Ovary (tissue), 9 donors: ENCODE results near the gene AVPI1. TPM values are rescaled to one million over a fixed set of nuclear protein-coding genes. Genes with fewer than 3 reads are reported as not detected.
A peak's percentile ranks its signal among the peaks of the same experiment; 100 is the strongest.

Source experiments
- DNase-seq, 5 donors: peaks; one replicate each; pipeline ENCODE4 v3.0.0-alpha.2; 2019 to 2020
- H3K27ac ChIP-seq, 2 donors: fragments of 200-600 bp; one replicate each; pipeline versions ENCODE4 v1.5.1 to v1.8.0; 2019 to 2022
- H3K27me3 ChIP-seq: fragments of 200-600 bp; one replicate; pipeline ENCODE4 v1.8.0; 2022
- H3K36me3 ChIP-seq: fragments of 200-600 bp; sonication (generic); one replicate; pipeline ENCODE4 v1.5.1; 2019
- H3K4me1 ChIP-seq: one replicate; pipeline ENCODE4 v1.8.1; 2013; ENCODE audit warnings: mild to moderate bottlenecking, moderate library complexity; ENCODE audit not compliant: insufficient read depth
- H3K4me3 ChIP-seq: fragments of 200-600 bp; sonication (generic); one replicate; pipeline ENCODE4 v1.5.1; 2017
- H3K9me3 ChIP-seq, 2 donors: fragments of 200-600 bp in 1 of 2; sonication (generic) in 1 of 2; one replicate each; pipeline versions ENCODE4 v1.5.1 to v1.8.1; 2013 to 2019; ENCODE audit warnings: mild to moderate bottlenecking in 1 of 2, moderate library complexity in 1 of 2
- EP300 ChIP-seq: sonication (generic); formaldehyde crosslinking; IDR thresholded peaks from one replicate; pipeline ENCODE4 v1.6.1; 2017; ENCODE audit warnings: antibody characterized with exemption
- POLR2A ChIP-seq: fragments of 450-650 bp; IDR thresholded peaks from one replicate; pipeline ENCODE4 v1.6.1; 2017; ENCODE audit warnings: antibody characterized with exemption, mild to moderate bottlenecking, moderate library complexity
- WGBS, 3 donors: extraction: QIAGEN DNeasy Blood & Tissue Kit in 1 of 3; methylation state at CpG; one replicate each; pipeline versions ENCODE4 v1.1.5 to v1.1.7; 2013 to 2017; 5-methylcytosine and 5-hydroxymethylcytosine counted together
- intact Hi-C, 4 donors: fragments of 100-400 bp; cut with DNase I; formaldehyde crosslinking; loops; one replicate each; pipeline versions ENCODE4 v1.11.0 to v1.15.1; 2022 to 2023
- polyA plus RNA-seq, 2 donors: library from polyadenylated mRNA; stranded (reverse); fragments of 200-250 nt in 1 of 2; fragments of 350-450 nt in 1 of 2; fragmentation: Illumina TruSeq in 1 of 2; extraction: RNeasy Lipid Tissue Mini Kit (QIAGEN cat#74804) in 1 of 2; gene quantifications; one replicate each; pipeline ENCODE4 v1.2.3, GENCODE V29; 2013 to 2014
- total RNA-seq, 7 donors: library from RNA; depleted of rRNA in 2 of 7; stranded (reverse); fragments of >200 nt in 2 of 7; fragmentation: NEBNext Ultra II Directional in 3 of 7; extraction: Animal tissue kit (Norgen Biotek cat#: 25700) in 3 of 7; gene quantifications; one replicate each; pipeline versions ENCODE4 v1.1.0 to v1.2.4, GENCODE V29; 2016 to 2023
- TF ChIP-seq, protein P1 (sequence below), 3 donors: fragments of 450-650 bp in 2 of 3; fragments of 200-600 bp in 1 of 3; IDR thresholded peaks; one replicate each; pipeline versions ENCODE4 v1.5.1 to v1.8.0; 2016 to 2022; ENCODE audit warnings: antibody characterized with exemption in 3 of 3, mild to moderate bottlenecking in 1 of 3
- donor health status: DM: no; HTN: no; CAD: no; lungs with moderate emphysema.
- donor health status: DM: no; HTN: no; CAD: no.
- donor health status: Bipolar disorder and iron deficiency.
- donor health status: DM: yes; HTN: yes; CAD: no.
- donor health status: DM: no; HTN: no; CAD: no.
- donor health status: DM: yes; HTN: yes; CAD: no.

AVPI1 gene
- total and polyA plus RNA-seq, 9 donors, result 12.0 to 139 (median 29.8) TPM

DNA sequence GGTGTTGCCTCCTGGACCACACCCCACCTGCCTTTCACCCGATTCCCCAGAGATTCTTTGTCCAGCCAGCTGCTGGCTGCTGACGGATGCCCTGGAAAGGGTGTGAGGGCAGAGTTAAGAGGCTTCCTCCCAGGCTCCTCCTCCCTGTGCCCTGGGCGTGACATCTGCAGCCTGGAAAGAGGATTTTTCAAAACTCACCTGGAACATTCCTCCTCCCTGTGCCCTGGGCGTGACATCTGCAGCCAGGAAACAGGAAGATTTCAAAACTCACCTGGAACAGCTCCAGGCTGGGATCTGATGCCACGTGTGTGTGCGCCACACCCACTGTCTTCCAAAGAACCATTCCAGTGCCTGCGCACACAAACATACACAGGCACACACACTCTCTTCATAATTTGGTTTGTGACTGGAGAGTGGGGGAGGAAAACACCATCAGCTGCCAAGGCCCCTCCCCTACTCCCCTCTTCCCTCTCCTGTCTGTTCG, 31.7 kb upstream of the AVPI1 start:
- Histone ChIP-seq H3K27me3 (no peaks in the 10 kb centered on the region), H3K4me1 (peaks cover 6% of the 10 kb centered on the region), H3K9me3 (no peaks in the 10 kb centered on the region), H3K4me3 (no peak overlapping the region), H3K27ac (peak overlapping the region; percentile 4 to 41), H3K36me3 (no peaks in the 10 kb centered on the region)
- TF ChIP-seq, protein P1, sequence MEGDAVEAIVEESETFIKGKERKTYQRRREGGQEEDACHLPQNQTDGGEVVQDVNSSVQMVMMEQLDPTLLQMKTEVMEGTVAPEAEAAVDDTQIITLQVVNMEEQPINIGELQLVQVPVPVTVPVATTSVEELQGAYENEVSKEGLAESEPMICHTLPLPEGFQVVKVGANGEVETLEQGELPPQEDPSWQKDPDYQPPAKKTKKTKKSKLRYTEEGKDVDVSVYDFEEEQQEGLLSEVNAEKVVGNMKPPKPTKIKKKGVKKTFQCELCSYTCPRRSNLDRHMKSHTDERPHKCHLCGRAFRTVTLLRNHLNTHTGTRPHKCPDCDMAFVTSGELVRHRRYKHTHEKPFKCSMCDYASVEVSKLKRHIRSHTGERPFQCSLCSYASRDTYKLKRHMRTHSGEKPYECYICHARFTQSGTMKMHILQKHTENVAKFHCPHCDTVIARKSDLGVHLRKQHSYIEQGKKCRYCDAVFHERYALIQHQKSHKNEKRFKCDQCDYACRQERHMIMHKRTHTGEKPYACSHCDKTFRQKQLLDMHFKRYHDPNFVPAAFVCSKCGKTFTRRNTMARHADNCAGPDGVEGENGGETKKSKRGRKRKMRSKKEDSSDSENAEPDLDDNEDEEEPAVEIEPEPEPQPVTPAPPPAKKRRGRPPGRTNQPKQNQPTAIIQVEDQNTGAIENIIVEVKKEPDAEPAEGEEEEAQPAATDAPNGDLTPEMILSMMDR (IDR thresholded peaks at IDR 0.05), result no peak
- 17 to 43% (median 38%) methylated on average over 8 of the region's 8 CpGs for WGBS, 3 donors
- DNase-seq, result peak; percentile 54 to 78 (median 69)
- intact Hi-C loops, result no loop called here

DNA sequence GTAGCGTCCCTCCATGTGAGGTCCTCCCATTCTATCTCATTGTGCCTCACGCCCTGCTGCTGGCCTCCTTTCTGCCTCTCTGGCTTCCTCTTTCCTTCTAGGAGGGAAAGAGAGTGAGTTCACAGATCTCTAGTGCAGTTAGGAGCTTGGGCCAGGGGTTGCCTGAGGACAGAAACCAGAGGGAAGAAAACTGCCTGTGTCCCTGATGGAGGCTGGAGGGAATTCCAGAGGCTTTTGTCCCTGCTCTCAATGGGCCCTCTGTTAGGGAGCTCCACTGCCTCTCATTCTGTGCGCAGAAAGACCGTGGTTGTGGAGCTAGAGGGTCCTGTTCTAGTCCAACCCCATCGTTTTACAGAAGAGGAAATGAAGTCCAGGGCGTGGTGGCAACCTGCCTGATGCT, 31.1 kb upstream of the AVPI1 start:
- intact Hi-C loops, result no loop called here
- Histone ChIP-seq H3K36me3 (no peaks in the 10 kb centered on the region), H3K4me1 (peaks cover 6% of the 10 kb centered on the region), H3K4me3 (no peak overlapping the region), H3K27ac (peak overlapping the region; percentile 4 to 41), H3K9me3 (no peaks in the 10 kb centered on the region), H3K27me3 (no peaks in the 10 kb centered on the region)
- 60 to 78% (median 71%) methylated on average over 6 of the region's 6 CpGs for WGBS, 3 donors
- DNase-seq, result no peak
- TF ChIP-seq EP300, result no peak
- TF ChIP-seq, protein P1 (IDR thresholded peaks at IDR 0.05), result no peak
- no peak for TF ChIP-seq POLR2A

DNA sequence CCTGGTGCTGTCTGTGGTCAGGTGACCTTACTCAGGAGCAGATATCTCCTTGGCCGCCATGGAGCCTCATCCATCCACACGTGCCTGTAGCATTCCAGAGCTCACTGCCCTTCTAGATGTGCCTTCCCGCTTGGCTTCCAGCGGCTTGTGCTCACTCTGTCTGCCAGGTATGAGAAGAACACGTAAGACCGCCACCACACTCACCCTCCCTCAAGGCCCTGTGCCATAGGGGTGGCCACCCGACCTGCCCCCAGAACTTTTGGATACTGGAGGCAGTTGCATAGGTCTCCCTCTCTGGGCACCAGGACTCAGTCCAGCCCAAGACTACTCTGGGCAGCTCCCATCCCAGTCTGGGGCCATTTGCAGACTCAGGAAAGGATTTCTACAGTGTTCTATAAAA, 30.6 kb upstream of the AVPI1 start:
- Histone ChIP-seq H3K4me1 (peaks cover 9% of the 10 kb centered on the region), H3K27ac (no peak overlapping the region), H3K9me3 (no peaks in the 10 kb centered on the region), H3K4me3 (no peak overlapping the region), H3K27me3 (no peaks in the 10 kb centered on the region), H3K36me3 (no peaks in the 10 kb centered on the region)
- intact Hi-C loops, result no loop called here
- no peak for TF ChIP-seq POLR2A
- no peak for TF ChIP-seq EP300
- TF ChIP-seq, protein P1 (IDR thresholded peaks at IDR 0.05), result no peak
- peak in 1 of 5 donors; percentile 34 for DNase-seq
- WGBS, 3 donors, result 83 to 88% (median 86%) methylated on average over 7 of the region's 7 CpGs

DNA sequence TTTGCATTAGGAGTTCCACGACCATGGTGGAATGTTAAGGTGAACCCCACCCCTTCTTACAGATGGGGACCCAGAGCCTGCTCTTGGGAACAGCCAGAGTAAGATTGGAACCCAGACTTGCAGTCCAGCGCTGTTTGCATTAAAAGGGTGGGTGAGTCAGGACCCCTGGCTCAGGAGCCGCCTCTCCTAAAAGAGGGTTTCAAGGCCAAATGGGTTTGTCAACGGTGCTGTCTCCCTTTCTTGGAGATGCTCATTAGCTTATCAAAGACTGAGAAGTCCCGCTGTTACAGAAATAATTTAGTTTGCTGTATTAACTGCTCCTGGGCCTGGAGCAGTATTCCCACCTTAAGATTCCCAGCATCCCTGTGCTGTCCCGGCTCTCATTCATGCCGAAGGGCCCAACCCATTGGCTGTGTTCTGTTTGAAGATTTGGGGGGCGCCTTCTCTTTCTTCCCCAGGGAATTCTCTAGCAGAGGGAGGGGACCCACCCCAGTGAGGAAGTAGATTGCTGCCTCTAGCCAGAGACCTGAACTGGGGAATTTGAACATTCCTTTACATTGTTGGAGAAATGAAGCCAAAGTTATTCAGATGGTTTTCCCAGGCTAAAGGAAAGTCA, 28.3 kb upstream of the AVPI1 start:
- Histone ChIP-seq H3K27ac (peak overlapping the region; percentile 98 to 99), H3K27me3 (no peaks in the 10 kb centered on the region), H3K4me1 (peaks cover 9% of the 10 kb centered on the region), H3K9me3 (no peaks in the 10 kb centered on the region), H3K36me3 (no peaks in the 10 kb centered on the region), H3K4me3 (peak overlapping the region; percentile 94)
- TF ChIP-seq, protein P1 (IDR thresholded peaks at IDR 0.05), result no peak
- TF ChIP-seq EP300, result no peak
- TF ChIP-seq POLR2A, result no peak
- peak in 1 of 5 donors; percentile 23 for DNase-seq
- WGBS, 3 donors, result 18 to 22% (median 22%) methylated on average over 8 of the region's 8 CpGs
- intact Hi-C loops, result no loop called here
